DND-41 (cell line): Measurements from ENCODE around the gene SP8.

ENCODE experiments used
- CTCF ChIP-seq: IDR thresholded peaks from 2 replicates; pipeline ENCODE4 v1.5.1; 2012; ENCODE audit warnings: borderline replicate concordance, low read length, moderate library complexity, mild to moderate bottlenecking; ENCODE audit not compliant: poor library complexity, severe bottlenecking; ENCODE audit errors: extremely low read depth
- EZH2 ChIP-seq: IDR thresholded peaks from 3 replicates; pipeline ENCODE4 v1.6.1; 2012; ENCODE audit warnings: borderline replicate concordance, low read depth, mild to moderate bottlenecking, moderate library complexity, low read length, inconsistent platforms; ENCODE audit not compliant: severe bottlenecking

GRCh38 chr7:20831956-20832355 lies 45.3 kb upstream of the SP8 start:
- TF ChIP-seq CTCF (no peak), EZH2 (no peak)
